CD4-positive, alpha-beta T cell (primary cell): ENCODE measurements around the gene OR2T10. TPM values are rescaled to one million over a fixed set of nuclear protein-coding genes. Genes with fewer than 3 reads are reported as not detected.
"Not testable (repeated sequence)": the region's sequence is repeated elsewhere in the genome, so short reads cannot be mapped to it uniquely, and the experiment has no call there.

Experiments
- ATAC-seq: fragments of 200-7000 bp; cut with Tn5 transposase; one replicate; pipeline ENCODE4 v1.10.0; 2022; ENCODE audit warnings: mild to moderate bottlenecking; ENCODE audit not compliant: poor library complexity
- CTCF ChIA-PET: fragments of 350-600 bp; sonication (Branson Sonifier 250); formaldehyde crosslinking; loops from one replicate; lab custom pipeline; 2021; ENCODE audit warnings: antibody characterized with exemption, inconsistent platforms; lab: Charles Lee
- POLR2A ChIA-PET: fragments of 350-600 bp; sonication (Branson Sonifier 250); formaldehyde crosslinking; loops from one replicate; lab custom pipeline; 2021; ENCODE audit warnings: antibody characterized with exemption, inconsistent platforms; lab: Charles Lee
- DNase-seq, 14 experiments: peaks; one replicate each; pipeline ENCODE4 v3.0.0-alpha.2; 2013 to 2020; ENCODE audit warnings: mixed read lengths in 2 of 14
- H3K27ac ChIP-seq, 2 donors: one replicate each; pipeline versions ENCODE4 v1.5.1 to v1.7.0; 2013; ENCODE audit warnings: low read length in 2 of 2, low read depth in 1 of 2, mild to moderate bottlenecking in 1 of 2
- H3K27me3 ChIP-seq, 2 experiments: 1 replicate in 1 of 2; 2 replicates in 1 of 2; pipeline versions ENCODE4 v1.6.1 to v1.7.0; 2013; ENCODE audit warnings: low read length in 2 of 2, control low read depth in 1 of 2, mild to moderate bottlenecking in 1 of 2, moderate library complexity in 1 of 2; ENCODE audit not compliant: insufficient read depth in 2 of 2, control insufficient read depth in 1 of 2
- H3K36me3 ChIP-seq: one replicate; pipeline ENCODE4 v1.6.1; 2013; ENCODE audit warnings: low read length, control low read depth; ENCODE audit not compliant: insufficient read depth
- H3K4me1 ChIP-seq: one replicate; pipeline ENCODE4 v1.6.1; 2013; ENCODE audit warnings: low read length, control low read depth; ENCODE audit not compliant: insufficient read depth
- H3K4me3 ChIP-seq: one replicate; pipeline ENCODE4 v1.5.1; 2013; ENCODE audit warnings: mild to moderate bottlenecking, low read length, moderate library complexity
- H3K9me3 ChIP-seq, 2 experiments: 1 replicate in 1 of 2; 2 replicates in 1 of 2; pipeline versions ENCODE4 v1.6.1 to v1.7.0; 2013; ENCODE audit warnings: low read length in 2 of 2, mild to moderate bottlenecking in 2 of 2, control low read depth in 1 of 2, moderate library complexity in 1 of 2; ENCODE audit not compliant: control insufficient read depth in 1 of 2, insufficient read depth in 1 of 2
- H3K27ac Mint-ChIP-seq: one replicate; pipeline ENCODE4 v1.8.0; 2020; ENCODE audit warnings: mixed read lengths
- H3K27me3 Mint-ChIP-seq: one replicate; pipeline ENCODE4 v1.8.0; 2021; ENCODE audit warnings: mixed read lengths
- H3K36me3 Mint-ChIP-seq: one replicate; pipeline ENCODE4 v1.8.0; 2021; ENCODE audit warnings: low read depth, mixed read lengths
- H3K4me1 Mint-ChIP-seq: one replicate; pipeline ENCODE4 v1.8.0; 2021; ENCODE audit warnings: low read depth, mixed read lengths
- H3K4me3 Mint-ChIP-seq: one replicate; pipeline ENCODE4 v1.8.0; 2020; ENCODE audit warnings: mild to moderate bottlenecking, mixed read lengths
- H3K9me3 Mint-ChIP-seq: one replicate; pipeline ENCODE4 v1.8.0; 2020; ENCODE audit warnings: mixed read lengths
- intact Hi-C, 2 experiments: fragments of 100-400 bp; cut with DNase I in 1 of 2; cut with micrococcal nuclease in 1 of 2; formaldehyde crosslinking; loops; one replicate each; pipeline versions ENCODE4 v1.15.1 to v1.9.0; 2023 to 2025; cut with DNase I, micrococcal nuclease
- polyA plus RNA-seq, 2 donors: library from polyadenylated mRNA; unstranded; fragments of 120-200 nt; gene quantifications; one replicate each; pipeline ENCODE4 v1.2.1, GENCODE V29; 2013
- total RNA-seq, 174 experiments: library from RNA in 2 of 174; stranded (reverse) in 2 of 174; gene quantifications; one replicate each; pipeline ENCODE4 v1.2.3 and lab custom pipeline; 2021 to 2026
- TF ChIP-seq, protein P1 (sequence below): fragments of 200-600 bp; IDR thresholded peaks from one replicate; pipeline ENCODE4 v1.8.0; 2022; ENCODE audit warnings: antibody characterized with exemption, mild to moderate bottlenecking

Gene OR2T10
- total RNA-seq, result not detected
- not detected for polyA plus RNA-seq (2013, experiment 1 of 2)
- polyA plus RNA-seq (2013, experiment 2 of 2), result not detected
- 0 to 0.08 (median 0) reads per million in 172 experiments for total RNA-seq (lab: John Stamatoyannopoulos, UW)

- CTCF ChIA-PET, result no interaction called here
- ATAC-seq (no peak), DNase-seq (no peak)
- intact Hi-C loops, result loop anchor here in 1 of 2 experiments (10.0 kb wide), 1 partner anchor 73 kb away; no protein-coding TSS in a partner anchor
- H3K4me1 Mint-ChIP-seq, result no peaks in the 10 kb centered on the region
- Histone ChIP-seq H3K4me1 (no peaks in the 10 kb centered on the region), H3K36me3 (no peaks in the 10 kb centered on the region), H3K27me3 (no peaks in the 10 kb centered on the region), H3K9me3 (no peaks in the 10 kb centered on the region), H3K4me3 (no peak within 1 kb of the TSS), H3K27ac (no peak within 1 kb of the TSS)
- no peak within 1 kb of the TSS for H3K27ac Mint-ChIP-seq
- POLR2A ChIA-PET, result no interaction called here
- TF ChIP-seq, protein P1, sequence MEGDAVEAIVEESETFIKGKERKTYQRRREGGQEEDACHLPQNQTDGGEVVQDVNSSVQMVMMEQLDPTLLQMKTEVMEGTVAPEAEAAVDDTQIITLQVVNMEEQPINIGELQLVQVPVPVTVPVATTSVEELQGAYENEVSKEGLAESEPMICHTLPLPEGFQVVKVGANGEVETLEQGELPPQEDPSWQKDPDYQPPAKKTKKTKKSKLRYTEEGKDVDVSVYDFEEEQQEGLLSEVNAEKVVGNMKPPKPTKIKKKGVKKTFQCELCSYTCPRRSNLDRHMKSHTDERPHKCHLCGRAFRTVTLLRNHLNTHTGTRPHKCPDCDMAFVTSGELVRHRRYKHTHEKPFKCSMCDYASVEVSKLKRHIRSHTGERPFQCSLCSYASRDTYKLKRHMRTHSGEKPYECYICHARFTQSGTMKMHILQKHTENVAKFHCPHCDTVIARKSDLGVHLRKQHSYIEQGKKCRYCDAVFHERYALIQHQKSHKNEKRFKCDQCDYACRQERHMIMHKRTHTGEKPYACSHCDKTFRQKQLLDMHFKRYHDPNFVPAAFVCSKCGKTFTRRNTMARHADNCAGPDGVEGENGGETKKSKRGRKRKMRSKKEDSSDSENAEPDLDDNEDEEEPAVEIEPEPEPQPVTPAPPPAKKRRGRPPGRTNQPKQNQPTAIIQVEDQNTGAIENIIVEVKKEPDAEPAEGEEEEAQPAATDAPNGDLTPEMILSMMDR, result no peak
- H3K27me3 Mint-ChIP-seq, result peaks cover 4% of the 10 kb centered on the region
- no peak within 1 kb of the TSS for H3K4me3 Mint-ChIP-seq
- no peaks in the 10 kb centered on the region for H3K36me3 Mint-ChIP-seq
- no peaks in the 10 kb centered on the region for H3K9me3 Mint-ChIP-seq
These were observed at the start of gene OR2T10 for GRCh38 chr1:248597589-248597988. Gene OR2T10 (minus strand): TSS chr1:248597700. CDS start chr1:248593768, 3,932 bp downstream.

DNA sequence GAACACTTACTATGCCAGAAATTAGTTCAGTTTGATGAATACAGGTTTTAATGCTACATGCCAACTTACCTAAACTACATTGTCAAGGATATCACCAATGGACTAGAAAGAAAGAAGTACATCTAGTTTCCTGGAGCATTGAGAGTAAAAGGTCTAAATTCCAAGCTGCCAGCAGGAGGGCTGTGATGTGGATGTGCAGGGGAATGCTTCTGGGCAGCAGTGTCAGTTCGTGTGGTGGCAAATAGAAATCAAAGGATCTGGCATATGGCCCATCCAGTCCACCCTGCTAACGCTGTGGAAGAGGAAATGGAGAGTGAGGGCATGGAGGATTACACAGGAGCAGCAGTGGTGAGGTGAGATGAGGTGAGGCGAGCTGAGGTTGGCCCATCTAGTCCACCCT is 47.7 kb upstream of the OR2T10 start, which contains the start of gene OR2T35:
Gene OR2T35 (minus strand): TSS at position 101 of the 400 bp plus-strand sequence. CDS start 6,020 bp downstream, outside the sequence.
- H3K4me1 ChIP-seq, H3K4me1 Mint-ChIP-seq, H3K4me3 ChIP-seq, H3K9me3 ChIP-seq, H3K27ac ChIP-seq, H3K4me3 Mint-ChIP-seq, H3K27me3 ChIP-seq, H3K36me3 Mint-ChIP-seq, POLR2A ChIA-PET, DNase-seq, ATAC-seq, CTCF ChIA-PET, H3K27me3 Mint-ChIP-seq, H3K9me3 Mint-ChIP-seq, H3K27ac Mint-ChIP-seq, H3K36me3 ChIP-seq, intact Hi-C loops: not testable (repeated sequence)

DNA sequence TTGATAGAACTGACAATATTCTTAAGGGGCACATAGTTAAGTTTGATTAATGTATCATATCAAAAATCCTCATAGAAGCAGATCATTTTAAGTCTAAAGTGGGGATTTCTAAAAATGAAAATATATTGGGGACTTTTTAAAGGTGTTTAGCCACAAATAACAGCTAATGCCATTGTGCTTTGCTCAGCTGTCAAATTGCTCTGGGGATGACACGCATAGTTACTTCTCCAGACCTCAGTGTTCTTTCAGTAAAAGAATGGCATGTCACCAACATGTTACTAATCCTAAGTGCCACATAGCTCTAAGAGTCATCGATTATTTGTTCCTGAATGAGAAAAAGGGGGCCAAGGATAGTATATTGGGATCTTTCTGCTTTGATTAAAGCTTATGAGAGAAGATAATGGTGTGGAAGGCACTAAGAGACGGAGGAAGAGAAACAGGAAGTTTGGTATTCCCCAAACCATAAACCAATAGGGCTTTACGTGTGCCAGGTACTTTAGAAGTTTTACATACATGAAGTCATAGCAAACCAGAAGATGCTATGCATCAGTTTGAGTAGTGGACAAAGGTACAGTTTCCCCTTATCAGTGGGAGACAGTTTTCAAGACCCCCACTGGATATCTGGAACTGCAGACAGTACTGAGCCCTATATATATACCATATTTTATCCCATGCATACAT is 45.6 kb upstream of the OR2T10 start:
- H3K36me3 ChIP-seq, H3K4me1 Mint-ChIP-seq, H3K27ac ChIP-seq, H3K36me3 Mint-ChIP-seq, intact Hi-C loops, H3K27me3 ChIP-seq, POLR2A ChIA-PET, DNase-seq, H3K27me3 Mint-ChIP-seq, H3K27ac Mint-ChIP-seq, H3K9me3 ChIP-seq, H3K4me1 ChIP-seq, H3K9me3 Mint-ChIP-seq, H3K4me3 ChIP-seq, H3K4me3 Mint-ChIP-seq, ATAC-seq, CTCF ChIA-PET: not testable (repeated sequence)

GRCh38 chr1:248641583-248641982 is 44.1 kb upstream of the OR2T10 start:
- H3K4me1 Mint-ChIP-seq, DNase-seq, H3K4me1 ChIP-seq, CTCF ChIA-PET, intact Hi-C loops, POLR2A ChIA-PET, H3K36me3 ChIP-seq, H3K9me3 ChIP-seq, H3K36me3 Mint-ChIP-seq, H3K27me3 Mint-ChIP-seq, H3K27ac Mint-ChIP-seq, ATAC-seq, H3K9me3 Mint-ChIP-seq, H3K27ac ChIP-seq, H3K27me3 ChIP-seq, H3K4me3 Mint-ChIP-seq, H3K4me3 ChIP-seq: not testable (repeated sequence)

GRCh38 chr1:248640906-248641305 is 43.4 kb upstream of the OR2T10 start:
- CTCF ChIA-PET, H3K4me3 ChIP-seq, POLR2A ChIA-PET, DNase-seq, H3K27me3 Mint-ChIP-seq, H3K36me3 ChIP-seq, H3K27me3 ChIP-seq, H3K27ac ChIP-seq, ATAC-seq, H3K4me1 ChIP-seq, H3K4me3 Mint-ChIP-seq, intact Hi-C loops, H3K9me3 ChIP-seq, H3K9me3 Mint-ChIP-seq, H3K36me3 Mint-ChIP-seq, H3K27ac Mint-ChIP-seq, H3K4me1 Mint-ChIP-seq: not testable (repeated sequence)

DNA sequence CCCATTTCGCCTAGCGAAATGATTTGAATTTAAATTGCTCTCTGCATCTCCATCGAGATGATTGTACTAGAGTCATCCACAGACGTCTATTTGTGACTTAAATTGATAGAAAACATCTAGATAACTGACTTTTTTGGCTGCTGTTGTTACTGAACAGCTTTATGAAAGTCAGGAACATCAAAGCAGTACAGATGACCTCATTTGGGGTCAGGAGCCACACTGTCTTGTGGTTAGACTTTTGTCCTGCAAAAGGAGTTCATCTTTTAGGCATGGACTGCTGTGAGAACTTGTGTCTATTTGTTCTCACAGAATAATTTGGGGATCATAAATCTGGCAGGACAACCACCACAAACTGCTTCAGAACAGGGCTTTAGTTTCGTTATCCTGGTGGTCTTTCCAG is 42.2 kb upstream of the OR2T10 start:
- H3K27me3 ChIP-seq, ATAC-seq, H3K4me3 ChIP-seq, H3K4me3 Mint-ChIP-seq, H3K27ac Mint-ChIP-seq, POLR2A ChIA-PET, intact Hi-C loops, H3K9me3 Mint-ChIP-seq, H3K4me1 ChIP-seq, H3K27ac ChIP-seq, H3K36me3 Mint-ChIP-seq, CTCF ChIA-PET, H3K36me3 ChIP-seq, H3K4me1 Mint-ChIP-seq, DNase-seq, H3K9me3 ChIP-seq, H3K27me3 Mint-ChIP-seq: not testable (repeated sequence)
